ENCODE results near the gene LHX2. TPM values are rescaled to one million over a fixed set of nuclear protein-coding genes. Genes with fewer than 3 reads are reported as not detected.

LHX2 gene
- total RNA-seq, 1 experiment from 2014 or later, result 0.26 TPM

DNA sequence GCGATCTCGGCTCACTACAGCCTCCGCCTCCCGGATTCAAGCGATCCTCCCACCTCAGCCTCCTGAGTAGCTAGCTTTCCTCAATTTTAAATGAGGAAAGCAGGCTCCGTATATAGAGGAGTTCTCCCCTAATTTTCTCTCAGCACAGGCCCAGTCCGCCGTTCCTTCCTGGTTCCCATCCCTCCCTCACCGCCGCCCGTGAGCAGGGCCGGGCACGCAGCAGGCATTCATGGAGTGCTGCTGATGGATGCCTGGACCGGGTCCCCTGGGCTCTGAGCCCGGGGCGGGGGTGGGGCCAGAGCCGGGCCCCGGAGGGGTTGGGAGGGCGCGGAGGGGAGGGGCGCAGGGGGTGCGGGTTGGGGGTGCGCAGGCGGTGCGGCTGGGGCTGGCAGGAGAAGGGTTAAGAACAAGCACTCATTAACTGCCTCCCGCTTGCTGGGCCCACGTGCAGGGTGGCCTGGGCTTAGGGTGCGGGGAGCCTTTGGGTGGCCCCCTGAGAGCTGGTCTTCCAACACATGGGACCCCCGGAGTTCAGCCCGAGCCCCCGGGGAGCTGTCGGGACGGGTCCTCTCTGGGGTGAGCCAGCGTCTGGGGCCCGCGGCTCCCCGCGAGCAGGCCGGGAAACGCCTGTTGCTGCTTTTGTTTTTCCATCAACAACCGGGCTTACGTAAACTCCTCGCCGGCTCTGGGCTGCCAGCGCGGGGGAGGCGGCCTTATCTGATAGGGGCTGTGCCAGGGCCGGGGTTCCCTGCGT, 33.7 kb downstream of the LHX2 start:
- TF ChIP-seq CTCF (conservative IDR thresholded peaks at IDR 0.05; ENCODE audit: low read depth, low read length) (no peak), EZH2 (IDR thresholded peaks at IDR 0.05; ENCODE audit: borderline replicate concordance, low read depth, low read length, poor library complexity, severe bottlenecking) (no peak)
- ChIA-PET CTCF (no interaction called here), POLR2A (ENCODE audit: low non-redundant PET) (no interaction called here)
- peaks cover 4% of the 10 kb centered on the region for H3K27me3 ChIP-seq (replicated peaks; ENCODE audit: insufficient read depth, low read depth, low read length, poor library complexity)
- no peaks in the 10 kb centered on the region for H3K9me3 ChIP-seq (ENCODE audit: low read depth, low read length, poor library complexity, severe bottlenecking)
- intact Hi-C loops (cut with micrococcal nuclease; ENCODE audit: unreplicated experiment), result no loop called here
- DNase-seq (ENCODE audit: low spot score), result peak; percentile 46
- BruUV-seq (replicated peaks), result no TSS peak
- H3K4me3 ChIP-seq (ENCODE audit: low read depth, low read length, poor library complexity, severe bottlenecking), result peak overlapping the region; percentile 26
- H3K27ac ChIP-seq (ENCODE audit: low read depth, low read length, poor library complexity, severe bottlenecking), result no peak overlapping the region
- H3K36me3 ChIP-seq (ENCODE audit: insufficient read depth, low read length, poor library complexity, severe bottlenecking), result no peaks in the 10 kb centered on the region
- peaks cover 4% of the 10 kb centered on the region for H3K4me1 ChIP-seq (ENCODE audit: insufficient read depth, low read length, poor library complexity, severe bottlenecking)

DNA sequence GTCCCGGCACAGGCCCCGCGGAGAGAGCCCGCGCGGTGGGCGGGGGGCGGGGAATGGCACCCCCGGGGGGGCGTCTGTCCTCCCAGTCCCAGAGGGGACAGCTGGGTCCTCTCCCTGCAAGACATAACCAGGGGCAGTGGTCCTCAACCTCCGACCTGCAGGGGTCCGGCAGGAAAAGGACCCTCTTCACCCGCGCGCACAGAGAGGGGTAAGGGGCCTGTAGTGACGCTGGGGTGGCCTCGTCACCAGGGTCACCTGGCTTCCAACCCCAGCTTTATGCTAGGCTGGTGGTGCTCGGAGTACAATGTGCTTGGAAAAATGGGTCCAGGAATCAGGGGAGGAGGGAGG, 34.2 kb downstream of the LHX2 start:
- POLR2A ChIA-PET (ENCODE audit: low non-redundant PET), result no interaction called here
- CTCF ChIA-PET, result no interaction called here
- DNase-seq (ENCODE audit: low spot score), result no peak
- TF ChIP-seq CTCF (conservative IDR thresholded peaks at IDR 0.05; ENCODE audit: low read depth, low read length), result no peak
- TF ChIP-seq EZH2 (IDR thresholded peaks at IDR 0.05; ENCODE audit: borderline replicate concordance, low read depth, low read length, poor library complexity, severe bottlenecking), result no peak
- H3K4me3 ChIP-seq (ENCODE audit: low read depth, low read length, poor library complexity, severe bottlenecking), result peak overlapping the region; percentile 26
- intact Hi-C loops (cut with micrococcal nuclease; ENCODE audit: unreplicated experiment), result no loop called here
- H3K9me3 ChIP-seq (ENCODE audit: low read depth, low read length, poor library complexity, severe bottlenecking), result no peaks in the 10 kb centered on the region
- no peak overlapping the region for H3K27ac ChIP-seq (ENCODE audit: low read depth, low read length, poor library complexity, severe bottlenecking)
- no peaks in the 10 kb centered on the region for H3K36me3 ChIP-seq (ENCODE audit: insufficient read depth, low read length, poor library complexity, severe bottlenecking)
- no TSS peak for BruUV-seq (replicated peaks)
- H3K4me1 ChIP-seq (ENCODE audit: insufficient read depth, low read length, poor library complexity, severe bottlenecking), result peaks cover 4% of the 10 kb centered on the region
- no peaks in the 10 kb centered on the region for H3K27me3 ChIP-seq (replicated peaks; ENCODE audit: insufficient read depth, low read depth, low read length, poor library complexity)

DNA sequence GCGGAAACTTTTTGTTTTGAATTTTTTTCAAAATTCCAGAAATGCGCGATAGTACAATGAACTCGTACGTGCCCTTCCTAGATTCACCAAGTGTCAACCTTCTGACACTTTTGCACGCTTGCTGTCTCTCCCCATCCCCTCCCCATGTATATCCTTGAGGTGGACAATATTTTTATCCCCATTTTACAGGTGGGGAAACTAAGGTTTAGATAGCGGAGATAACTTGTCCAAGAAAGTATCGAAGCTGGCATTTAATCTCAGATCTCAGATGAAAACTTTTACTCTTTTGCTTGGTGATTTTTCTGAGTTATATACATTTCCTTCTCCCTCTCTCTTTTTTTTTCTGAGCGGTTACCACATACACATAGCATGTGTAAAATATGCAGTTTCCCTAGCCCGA, 34.6 kb downstream of the LHX2 start:
- CTCF ChIA-PET, result no interaction called here
- TF ChIP-seq EZH2 (IDR thresholded peaks at IDR 0.05; ENCODE audit: borderline replicate concordance, low read depth, low read length, poor library complexity, severe bottlenecking), result no peak
- Histone ChIP-seq H3K9me3 (ENCODE audit: low read depth, low read length, poor library complexity, severe bottlenecking) (no peaks in the 10 kb centered on the region), H3K36me3 (ENCODE audit: insufficient read depth, low read length, poor library complexity, severe bottlenecking) (no peaks in the 10 kb centered on the region), H3K4me1 (ENCODE audit: insufficient read depth, low read length, poor library complexity, severe bottlenecking) (peaks cover 4% of the 10 kb centered on the region), H3K4me3 (ENCODE audit: low read depth, low read length, poor library complexity, severe bottlenecking) (no peak overlapping the region), H3K27me3 (replicated peaks; ENCODE audit: insufficient read depth, low read depth, low read length, poor library complexity) (no peaks in the 10 kb centered on the region), H3K27ac (ENCODE audit: low read depth, low read length, poor library complexity, severe bottlenecking) (no peak overlapping the region)
- intact Hi-C loops (cut with micrococcal nuclease; ENCODE audit: unreplicated experiment), result no loop called here
- DNase-seq (ENCODE audit: low spot score), result no peak
- no TSS peak for BruUV-seq (replicated peaks)
- POLR2A ChIA-PET (ENCODE audit: low non-redundant PET), result no interaction called here

GRCh38 chr9:124047251-124047672, 35.7 kb downstream of the LHX2 start:
- peak; percentile 81 for DNase-seq (ENCODE audit: low spot score)
- ChIA-PET POLR2A (ENCODE audit: low non-redundant PET) (no interaction called here), CTCF (no interaction called here)
- TF ChIP-seq EZH2 (IDR thresholded peaks at IDR 0.05; ENCODE audit: borderline replicate concordance, low read depth, low read length, poor library complexity, severe bottlenecking), result no peak
- no peak for TF ChIP-seq CTCF (conservative IDR thresholded peaks at IDR 0.05; ENCODE audit: low read depth, low read length)
- Histone ChIP-seq H3K4me1 (ENCODE audit: insufficient read depth, low read length, poor library complexity, severe bottlenecking) (peaks cover 4% of the 10 kb centered on the region), H3K4me3 (ENCODE audit: low read depth, low read length, poor library complexity, severe bottlenecking) (no peak overlapping the region), H3K36me3 (ENCODE audit: insufficient read depth, low read length, poor library complexity, severe bottlenecking) (no peaks in the 10 kb centered on the region), H3K9me3 (ENCODE audit: low read depth, low read length, poor library complexity, severe bottlenecking) (no peaks in the 10 kb centered on the region), H3K27ac (ENCODE audit: low read depth, low read length, poor library complexity, severe bottlenecking) (no peak overlapping the region), H3K27me3 (replicated peaks; ENCODE audit: insufficient read depth, low read depth, low read length, poor library complexity) (no peaks in the 10 kb centered on the region)
- intact Hi-C loops (cut with micrococcal nuclease; ENCODE audit: unreplicated experiment), result no loop called here
- no TSS peak for BruUV-seq (replicated peaks)
